IPS DF 4.7 (cell line): ENCODE results near the gene L3HYPDH.
A peak's percentile ranks its signal among the peaks of the same experiment; 100 is the strongest.

Experiments
- DNase-seq: peaks from one replicate; pipeline ENCODE4 v3.0.0-alpha.2; 2013; ENCODE audit warnings: low spot score; ENCODE audit errors: extremely low read depth

The L3HYPDH gene

DNA sequence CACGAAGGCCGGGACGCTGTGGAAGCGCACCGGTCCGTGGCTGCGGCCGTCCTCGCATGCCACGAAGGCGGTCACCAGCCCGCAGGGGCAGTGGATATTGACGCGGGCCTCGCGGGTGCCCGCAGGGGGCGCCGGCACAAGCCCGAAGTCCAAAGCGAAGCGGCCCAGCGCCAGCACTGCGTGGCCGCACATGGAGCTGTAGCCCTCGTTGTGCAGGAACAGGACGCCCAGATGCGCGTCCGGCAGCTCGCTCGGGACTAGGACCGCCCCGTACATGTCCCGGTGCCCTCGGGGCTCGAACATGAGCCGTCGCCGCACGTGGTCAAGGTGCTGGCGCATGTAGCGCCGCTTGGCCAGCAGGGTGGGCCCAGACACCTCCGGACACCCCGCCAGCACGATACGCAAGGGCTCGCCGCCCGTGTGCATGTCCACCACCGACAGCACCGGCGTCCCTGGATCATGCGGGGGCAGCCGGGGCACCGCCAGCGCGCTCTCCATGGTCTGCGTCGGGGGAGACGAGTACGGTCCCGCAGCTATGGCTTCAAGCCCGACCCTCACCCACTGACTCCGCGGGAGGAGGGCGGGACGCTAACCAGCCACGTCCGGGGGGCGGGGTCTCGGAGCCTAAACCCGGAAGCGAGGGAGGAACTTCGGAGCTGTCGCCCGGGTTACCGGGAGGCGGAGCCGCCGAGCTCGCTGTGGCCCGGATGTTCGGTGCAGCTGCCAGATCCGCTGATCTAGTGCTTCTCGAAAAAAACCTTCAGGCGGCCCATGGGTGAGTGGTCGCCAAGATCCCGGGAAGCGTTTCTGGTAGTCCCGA lies at the start of gene L3HYPDH, which contains the start of gene JKAMP:
Gene L3HYPDH, minus strand, starts transcription at position 590 of the 820 bp plus-strand sequence. Its CDS starts 92 bp downstream, at position 498.
Gene JKAMP, plus strand, starts transcription at position 699 of the 820 bp plus-strand sequence. Its CDS starts 73 bp downstream, at position 772.
- no peak for DNase-seq

DNA sequence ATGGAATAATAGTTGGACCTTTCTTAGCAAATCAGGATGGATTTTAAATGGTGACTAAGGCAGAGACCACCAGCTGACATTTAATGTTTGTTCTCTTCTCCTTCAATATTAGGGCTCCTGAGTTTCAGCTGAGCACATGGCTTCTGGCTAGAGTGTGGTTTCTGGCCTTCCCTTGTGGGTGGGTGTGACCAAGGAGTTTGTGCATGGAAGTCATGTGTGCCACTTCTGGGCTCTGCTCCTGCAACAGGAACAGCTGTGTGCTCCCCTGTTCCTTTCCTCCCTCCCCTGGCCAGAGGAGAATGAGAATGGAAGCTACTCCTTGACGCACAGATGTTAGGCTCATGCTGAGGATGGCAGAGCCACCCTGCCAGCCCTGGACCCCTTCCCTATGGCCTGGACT lies 48.2 kb upstream of the L3HYPDH start:
- DNase-seq, result no peak

- no peak for DNase-seq
Observed at GRCh38 chr14:59530349-59530748, 46.1 kb upstream of the L3HYPDH start.

DNA sequence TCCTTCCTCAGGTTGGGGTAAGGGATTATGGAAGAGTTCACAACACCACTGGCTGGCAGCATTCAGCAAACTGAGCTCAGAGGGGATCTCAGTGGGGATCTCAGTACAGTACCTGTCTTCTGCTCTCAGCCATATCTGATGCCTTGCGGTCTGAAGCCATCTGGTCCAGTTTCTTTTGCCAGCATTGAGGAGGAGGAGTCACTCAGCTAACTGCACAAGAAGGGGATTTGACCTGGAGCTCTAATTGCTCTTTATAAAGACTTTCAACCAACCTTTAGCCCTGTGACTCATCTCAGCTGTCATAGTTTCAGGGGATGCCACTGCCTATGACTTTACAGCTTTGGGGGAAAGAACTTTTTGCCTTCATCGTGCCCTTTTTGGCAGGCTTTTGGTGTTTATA lies 45.0 kb upstream of the L3HYPDH start:
- DNase-seq, result no peak

DNA sequence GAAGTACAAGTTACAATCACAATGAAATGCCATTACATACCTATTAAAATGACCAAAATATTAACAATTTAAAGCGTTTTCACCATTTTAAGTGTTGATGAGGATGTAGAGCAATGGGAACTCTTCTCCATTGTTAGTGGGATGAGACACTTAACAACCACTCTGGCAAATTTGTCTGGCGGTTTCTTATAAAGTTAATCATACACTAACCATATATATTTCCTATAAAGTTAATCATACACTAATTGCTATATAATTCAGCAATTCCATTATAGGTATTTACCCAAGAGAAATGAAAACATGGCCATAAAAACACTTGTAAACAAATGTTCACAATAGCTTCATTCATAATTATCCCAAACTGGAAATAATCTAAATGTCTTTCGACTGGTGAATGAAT lies 36.0 kb upstream of the L3HYPDH start:
- no peak for DNase-seq

- peak; percentile 30 for DNase-seq
Observed at GRCh38 chr14:59511916-59512575, 27.8 kb upstream of the L3HYPDH start.

DNA sequence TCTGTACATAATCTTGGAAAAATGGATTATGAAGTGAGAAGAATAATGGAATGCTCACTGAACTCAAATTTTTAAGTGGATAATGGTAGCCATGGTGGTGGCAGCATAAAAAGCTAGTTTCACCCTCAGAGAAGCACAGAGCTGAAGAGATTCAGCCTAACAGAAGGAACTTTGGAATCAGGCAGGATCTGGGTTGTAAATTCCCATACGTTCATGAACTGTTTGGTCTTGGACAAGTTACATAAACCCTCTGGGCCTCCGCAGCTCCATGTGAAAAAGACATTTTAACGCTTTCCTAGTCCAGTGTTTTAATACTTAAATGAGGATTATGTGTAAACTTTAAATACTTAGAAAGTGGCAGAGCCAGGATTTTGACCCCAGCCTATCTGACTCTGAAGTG lies 26.8 kb upstream of the L3HYPDH start:
- no peak for DNase-seq

GRCh38 chr14:59510001-59510400 lies 25.8 kb upstream of the L3HYPDH start:
- DNase-seq, result no peak

DNA sequence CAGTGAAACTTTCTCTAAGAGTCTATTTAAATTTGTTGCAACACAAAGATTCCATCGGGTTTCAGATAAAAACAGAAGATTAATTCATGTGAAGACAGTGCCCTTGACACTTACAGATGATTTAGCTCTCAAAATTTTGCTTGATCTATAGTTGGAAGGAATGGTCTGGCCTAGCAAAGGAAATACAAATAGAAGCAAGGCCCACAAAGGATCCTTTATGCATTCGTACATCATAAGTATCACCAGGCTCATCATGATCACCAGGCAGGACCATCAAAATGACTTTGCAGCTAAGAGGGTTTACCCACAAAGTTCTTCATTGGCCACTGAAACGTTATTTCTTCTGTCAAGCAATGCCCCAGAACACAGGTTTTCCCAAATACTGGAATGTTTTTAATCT lies 24.9 kb upstream of the L3HYPDH start:
- no peak for DNase-seq

GRCh38 chr14:59507752-59508103 lies 23.5 kb upstream of the L3HYPDH start:
- no peak for DNase-seq

DNA sequence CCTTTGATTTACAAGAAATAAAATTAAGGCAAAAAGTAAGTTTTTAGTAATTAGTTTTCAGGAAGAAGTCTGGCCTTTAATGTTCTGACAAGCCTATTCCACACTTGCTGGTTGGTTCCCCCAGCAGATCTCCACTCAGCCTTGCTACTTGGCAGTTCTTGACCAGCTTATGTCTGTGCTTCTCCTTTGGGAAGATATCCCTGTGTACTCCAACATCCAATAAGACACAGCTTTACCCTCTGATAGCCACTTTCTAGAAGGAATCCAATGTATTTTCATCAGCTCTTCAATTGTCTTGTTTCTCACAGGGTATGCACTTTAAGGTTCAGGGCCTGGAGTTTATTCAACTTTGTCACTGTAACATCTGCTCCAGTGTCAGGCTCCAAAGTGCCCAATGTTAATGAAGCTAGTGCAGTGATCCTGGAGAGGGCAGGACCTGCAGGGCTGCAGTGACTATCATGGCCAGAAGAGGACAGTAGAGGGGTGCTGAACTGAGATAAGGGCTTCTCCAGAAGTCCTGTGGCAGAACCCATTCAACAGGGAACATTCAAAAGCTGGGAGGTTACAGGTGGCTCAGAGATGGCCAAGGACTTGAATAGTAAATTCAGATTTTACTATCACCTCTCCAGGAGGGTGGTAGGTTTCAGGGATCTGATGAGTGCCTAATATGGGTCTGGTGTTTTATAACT lies 23.0 kb upstream of the L3HYPDH start:
- DNase-seq, result peak; percentile 60

GRCh38 chr14:59503256-59503655 lies 19.0 kb upstream of the L3HYPDH start:
- no peak for DNase-seq

DNA sequence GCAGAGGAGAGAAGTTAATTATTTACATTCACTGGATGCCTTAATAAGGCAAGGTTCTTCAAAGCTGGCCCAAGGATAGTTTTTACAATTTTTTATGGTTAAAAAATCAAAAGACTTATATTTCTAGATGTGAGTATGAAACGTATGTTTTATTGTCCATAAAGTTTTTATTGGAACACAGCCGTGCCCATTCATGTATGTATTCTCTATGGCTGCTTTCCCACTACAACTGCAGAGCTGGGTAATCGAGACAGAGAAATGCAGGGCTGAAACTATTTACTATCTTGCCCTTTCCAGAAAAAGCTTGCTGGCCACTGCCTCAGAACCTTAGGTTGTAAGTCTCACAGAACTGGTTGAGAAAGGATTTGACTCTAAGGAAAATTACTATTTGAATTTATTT lies 16.5 kb upstream of the L3HYPDH start:
- DNase-seq, result no peak

DNA sequence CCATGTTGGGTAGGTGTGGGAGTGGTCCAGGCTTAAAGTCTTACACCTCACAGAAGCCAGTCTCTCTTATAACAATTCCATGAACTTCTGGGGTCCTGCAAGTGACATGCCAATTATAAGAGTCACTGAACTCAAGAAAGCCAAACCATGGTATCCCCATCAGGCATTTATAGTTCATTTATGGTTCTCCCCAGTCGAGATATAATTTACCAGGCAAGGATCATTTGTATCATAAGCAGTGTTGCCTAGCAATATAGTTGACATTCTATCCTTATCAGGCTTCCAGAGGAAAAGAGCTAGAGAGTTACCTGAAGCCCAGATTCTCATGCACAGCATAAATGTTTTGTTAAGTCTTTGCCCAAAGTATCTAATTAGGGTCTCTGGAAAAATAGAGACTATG lies 8.2 kb upstream of the L3HYPDH start:
- DNase-seq, result no peak

- DNase-seq, result no peak
Observed at GRCh38 chr14:59490756-59491155, 6.5 kb upstream of the L3HYPDH start.

GRCh38 chr14:59484639-59485175 lies 499 bp upstream of the L3HYPDH start:
- DNase-seq, result no peak

GRCh38 chr14:59483363-59483762 lies 845 bp downstream of the L3HYPDH start:
- no peak for DNase-seq

DNA sequence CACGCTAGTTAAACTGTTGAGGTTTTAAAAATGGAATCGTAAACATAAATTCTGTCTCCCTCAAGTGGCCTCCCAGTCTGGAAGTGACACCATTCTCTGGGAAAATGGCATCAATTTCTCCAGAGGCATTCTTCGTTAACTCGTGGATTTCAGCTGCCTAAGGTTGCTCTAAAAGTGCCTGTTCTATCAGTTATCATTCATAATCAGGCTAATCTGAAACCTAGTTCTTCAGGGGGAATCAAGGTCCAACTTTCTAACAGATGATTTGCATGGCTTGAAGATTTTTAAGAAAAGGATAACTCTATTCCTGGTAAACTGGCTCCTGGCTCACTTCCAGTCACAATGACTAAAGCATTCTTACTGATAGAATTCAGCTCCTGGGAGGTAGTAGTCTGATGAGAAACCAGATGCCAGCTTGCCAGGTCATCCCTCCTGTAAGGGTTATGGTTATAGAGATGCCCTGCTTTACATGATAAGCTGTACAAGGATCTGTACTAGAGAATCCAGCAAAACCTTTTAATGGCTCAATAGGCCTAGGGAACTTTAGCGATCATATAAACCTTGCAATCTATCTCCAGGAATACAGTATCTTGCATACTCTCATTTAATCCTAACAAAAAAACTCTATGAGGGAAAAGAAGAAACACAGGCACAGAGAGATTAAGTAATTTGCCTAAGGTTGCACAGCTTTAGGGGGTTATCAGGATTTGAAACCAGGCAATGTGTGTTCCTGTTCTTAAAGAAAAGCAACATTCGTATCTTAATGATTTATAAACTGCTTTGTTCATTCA lies 1.5 kb downstream of the L3HYPDH start:
- DNase-seq, result no peak

- DNase-seq, result no peak
Observed at GRCh38 chr14:59481871-59482540, 2.2 kb downstream of the L3HYPDH start.

DNA sequence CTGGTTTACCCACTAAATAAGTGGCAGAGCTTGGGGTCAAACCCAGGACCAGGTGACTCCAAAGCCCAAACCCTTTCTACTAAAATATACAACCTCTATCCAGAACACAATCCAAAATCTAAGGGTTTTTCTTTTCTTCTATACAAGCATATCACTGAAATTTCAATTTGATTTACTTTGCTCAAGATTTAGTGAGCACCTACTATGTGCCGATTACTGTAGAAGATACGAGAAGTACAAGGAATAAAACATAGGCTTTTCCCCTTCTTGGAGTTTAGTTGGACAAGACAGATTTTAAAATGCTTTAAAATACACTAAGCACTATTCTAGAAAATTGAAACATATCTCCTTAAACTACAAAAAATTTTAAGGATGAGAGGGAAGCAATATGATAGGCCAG lies 2.8 kb downstream of the L3HYPDH start:
- DNase-seq, result no peak

DNA sequence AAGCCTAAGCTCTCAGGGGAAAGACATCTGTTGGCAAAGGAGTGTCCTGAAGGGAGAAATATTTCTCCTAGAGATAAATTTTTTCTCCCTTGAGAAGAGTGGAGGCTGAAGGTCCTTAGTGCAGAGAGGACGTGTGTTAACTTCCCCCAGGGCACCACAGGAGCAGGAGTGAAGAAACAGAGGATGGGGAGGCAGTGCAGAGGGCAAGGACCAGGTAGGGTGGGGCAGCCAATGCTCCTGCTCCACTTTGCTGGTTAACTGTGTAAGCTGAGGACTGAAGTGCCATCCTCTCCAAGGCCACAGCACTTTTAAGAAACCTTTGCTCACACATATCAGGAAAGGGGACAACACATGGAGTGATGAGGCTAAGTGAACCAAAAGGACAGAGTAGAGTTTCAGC lies 4.0 kb downstream of the L3HYPDH start:
- DNase-seq, result no peak
